ENCODE results near the gene FUNDC2.

GRCh38 chrX:154986826-154987575 lies 39.6 kb upstream of the FUNDC2 start:
- TF ChIP-seq CTCF (tag by site-specific recombination; IDR thresholded peaks at IDR 0.05) (no peak), ZEB2 (tag by site-specific recombination; IDR thresholded peaks at IDR 0.05) (no peak), ZBTB7A (tag by site-specific recombination; IDR thresholded peaks at IDR 0.05; ENCODE audit: low read depth) (no peak), ZNF580 (tag by site-specific recombination; IDR thresholded peaks at IDR 0.05) (no peak), ZNF645 (tag by site-specific recombination; IDR thresholded peaks at IDR 0.05) (no peak)
